GM18870 (cell line): ENCODE results near the gene NRCAM.

ENCODE experiments used
- ATAC-seq: cut with Tn5 transposase; IDR thresholded peaks from one replicate; pipeline ENCODE4 v1.9.1; 2021; ENCODE audit warnings: moderate library complexity; ENCODE audit not compliant: unreplicated experiment

The NRCAM gene

DNA sequence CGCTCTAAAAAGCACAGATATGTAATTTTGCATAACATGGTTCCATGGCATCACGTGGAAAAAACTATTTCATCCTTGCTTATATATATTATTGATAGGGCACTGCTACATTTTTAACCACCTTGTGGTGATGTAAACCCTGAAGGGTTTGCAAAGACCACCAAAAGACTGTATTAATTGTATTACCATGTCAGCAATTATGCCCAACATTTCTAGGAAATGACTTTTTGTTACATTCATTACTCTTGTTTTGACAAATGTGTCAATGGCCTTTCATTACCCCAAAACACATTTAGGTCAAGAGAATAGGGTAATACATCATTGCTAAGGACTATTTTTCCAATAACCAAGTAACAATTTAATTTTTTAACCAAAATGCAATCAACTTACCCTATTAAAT, 142.2 kb downstream of the NRCAM start:
- no peak for ATAC-seq

DNA sequence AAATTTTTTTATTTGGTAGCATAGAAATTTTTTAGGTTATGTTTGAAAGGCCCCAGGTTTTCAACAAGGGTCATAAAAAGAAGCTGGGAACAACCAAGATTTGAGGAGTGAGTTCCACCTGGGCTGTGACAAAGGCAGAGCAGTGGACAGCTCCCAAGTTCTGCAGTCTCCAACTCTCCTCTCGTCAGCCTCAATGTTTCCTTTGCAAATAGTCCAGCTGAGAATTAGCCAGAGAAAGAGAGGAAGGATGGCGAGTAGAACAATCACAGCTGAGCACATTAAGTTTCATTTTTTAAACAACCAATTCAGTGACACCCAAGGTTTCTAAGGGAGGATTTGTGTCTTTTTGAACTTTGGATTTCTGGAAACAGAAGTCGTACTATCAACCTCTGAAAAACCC, 143.2 kb downstream of the NRCAM start:
- no peak for ATAC-seq

DNA sequence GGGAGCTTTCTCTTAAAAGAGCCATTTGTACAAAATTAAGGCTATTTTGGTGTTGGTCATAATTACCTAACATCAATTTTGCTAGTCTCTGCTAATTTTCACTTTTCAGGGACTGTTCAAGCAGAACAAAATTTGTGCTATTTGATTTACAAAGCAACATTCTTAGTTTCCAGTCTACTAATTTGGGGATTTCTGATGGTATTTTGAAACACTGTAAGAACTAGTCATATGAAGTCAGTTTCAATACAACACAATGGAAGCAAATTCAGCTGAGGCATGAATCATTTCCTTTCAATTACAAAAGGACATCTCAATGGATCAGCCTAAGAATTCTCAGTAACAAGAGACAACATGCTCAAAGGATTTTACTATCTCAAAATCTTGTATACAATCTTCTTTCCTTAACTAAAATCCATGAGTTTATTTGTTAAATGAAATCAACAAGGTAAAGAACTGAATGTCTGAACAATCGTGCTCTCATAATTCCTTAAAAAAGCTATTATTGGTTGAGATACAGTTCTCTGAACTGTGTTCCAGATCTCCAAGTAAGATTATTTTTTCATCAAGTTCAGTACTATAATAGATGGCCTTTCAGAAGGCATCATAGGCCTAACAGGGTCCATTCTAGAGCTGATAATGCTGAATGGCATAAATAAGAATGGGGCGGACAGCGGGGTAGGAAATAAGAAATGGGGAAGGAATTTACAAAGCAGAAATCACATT, 144.6 kb downstream of the NRCAM start:
- ATAC-seq = peak; percentile 75

DNA sequence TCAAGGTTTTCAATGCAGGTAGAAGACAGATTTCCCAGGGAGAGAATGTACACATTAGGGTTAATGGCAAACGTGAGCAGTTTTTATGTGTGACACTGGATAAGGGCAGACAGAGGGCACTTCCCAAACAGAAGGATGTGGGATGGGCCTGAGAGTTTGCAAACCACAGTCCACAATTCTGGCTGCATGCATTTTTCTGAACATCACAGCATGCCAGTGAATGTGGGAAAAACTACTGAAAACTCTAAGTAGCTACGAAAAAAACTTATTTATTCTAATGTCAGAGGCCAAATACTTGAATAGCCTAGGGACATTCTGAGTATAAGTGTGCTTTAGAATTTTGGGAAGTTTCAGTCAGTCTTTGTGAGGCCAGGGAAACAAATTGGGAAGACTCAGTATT, 145.9 kb downstream of the NRCAM start:
- ATAC-seq = no peak

DNA sequence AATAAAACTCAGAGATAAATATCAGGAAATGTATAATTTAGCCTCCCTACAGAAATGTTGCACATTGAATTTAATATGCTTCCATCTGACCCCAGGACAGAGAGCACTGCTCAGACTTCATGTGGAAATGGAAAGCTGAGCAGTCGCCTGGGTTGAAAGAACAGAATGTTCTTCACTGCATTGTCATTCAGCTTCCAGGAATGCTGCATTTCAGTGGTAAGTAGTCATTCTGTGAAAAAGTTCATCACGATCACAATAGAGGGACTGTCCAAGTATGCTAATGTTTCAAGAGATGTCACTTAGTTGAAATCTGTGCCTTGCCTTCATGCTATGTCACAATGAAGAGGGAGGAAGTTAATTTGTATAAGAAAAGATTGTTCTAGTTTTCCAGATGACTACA, 147.3 kb downstream of the NRCAM start:
- ATAC-seq = peak; percentile 61

DNA sequence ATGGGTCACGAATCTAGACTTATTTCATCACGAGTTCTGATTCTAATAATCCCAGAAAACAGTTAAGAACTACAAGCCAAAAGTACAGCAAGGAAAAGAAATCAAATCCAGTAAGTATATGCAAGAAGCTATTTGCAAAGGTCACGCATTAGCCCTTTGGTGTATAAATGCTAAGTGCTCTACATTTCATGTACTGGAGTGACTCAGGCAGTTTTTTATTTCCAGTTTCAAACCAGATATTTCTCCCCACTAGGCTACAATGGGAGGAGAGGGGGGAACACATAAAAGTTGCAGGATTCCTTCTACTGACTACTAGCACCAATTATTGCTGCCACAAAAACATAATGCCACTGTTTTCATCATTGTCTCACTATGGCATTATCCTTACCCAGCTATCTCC, 148.0 kb downstream of the NRCAM start:
- no peak for ATAC-seq

DNA sequence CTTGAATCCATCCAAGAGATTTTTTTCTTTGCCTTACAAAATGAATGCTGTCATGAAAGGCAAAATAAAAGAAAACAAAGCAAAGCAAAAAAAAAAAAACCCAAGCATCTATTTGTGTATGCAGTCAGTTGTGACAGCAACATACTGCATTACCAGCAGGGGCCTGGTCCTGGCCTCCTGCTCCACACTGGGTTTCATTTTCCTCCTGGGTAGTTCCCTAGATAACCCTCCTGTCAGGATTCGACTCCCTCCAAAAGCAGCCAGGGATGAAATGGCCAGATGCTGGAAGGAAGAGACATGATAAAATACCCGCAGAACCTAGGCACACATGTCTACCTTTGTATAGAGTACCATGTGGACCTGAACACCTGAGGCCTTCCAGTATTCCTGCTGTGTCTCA, 148.6 kb downstream of the NRCAM start:
- no peak for ATAC-seq

DNA sequence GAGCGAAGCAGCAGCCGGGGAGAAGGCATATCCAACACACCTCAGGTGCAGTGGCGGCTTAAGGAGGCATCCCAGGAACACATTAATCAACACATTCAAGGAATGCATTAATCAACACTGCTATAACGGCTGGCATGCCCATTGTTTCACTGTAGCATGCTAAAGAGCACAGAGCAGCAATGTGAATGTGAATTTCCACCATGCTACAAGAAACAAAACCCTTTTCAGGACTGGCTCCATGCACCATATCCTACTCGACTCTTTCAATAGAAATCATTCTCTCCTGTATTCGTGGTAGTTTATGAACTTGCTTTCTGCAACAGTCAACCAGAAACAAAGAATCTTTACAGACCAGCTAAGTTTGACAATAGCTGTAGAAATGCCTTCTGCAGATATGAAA, 149.0 kb downstream of the NRCAM start:
- ATAC-seq = no peak

DNA sequence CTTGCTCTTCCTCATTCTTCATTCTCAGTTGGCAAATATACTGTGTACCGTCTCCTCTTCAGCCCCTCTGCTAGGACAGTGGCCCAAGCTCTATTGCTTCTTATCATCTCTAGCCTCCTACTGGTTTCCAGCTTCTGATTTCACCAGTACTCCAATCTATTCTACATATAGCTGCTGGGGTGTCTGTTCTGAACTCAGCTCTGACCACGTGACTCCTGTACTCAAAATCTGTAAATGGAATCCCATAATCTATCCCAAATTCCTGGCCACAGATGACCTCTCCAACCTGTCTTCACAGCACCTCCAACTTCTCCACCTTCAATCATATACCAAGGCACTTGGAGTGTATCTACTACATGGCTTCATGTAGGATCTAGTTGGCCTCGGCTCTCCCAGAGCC, 152.9 kb downstream of the NRCAM start:
- no peak for ATAC-seq

DNA sequence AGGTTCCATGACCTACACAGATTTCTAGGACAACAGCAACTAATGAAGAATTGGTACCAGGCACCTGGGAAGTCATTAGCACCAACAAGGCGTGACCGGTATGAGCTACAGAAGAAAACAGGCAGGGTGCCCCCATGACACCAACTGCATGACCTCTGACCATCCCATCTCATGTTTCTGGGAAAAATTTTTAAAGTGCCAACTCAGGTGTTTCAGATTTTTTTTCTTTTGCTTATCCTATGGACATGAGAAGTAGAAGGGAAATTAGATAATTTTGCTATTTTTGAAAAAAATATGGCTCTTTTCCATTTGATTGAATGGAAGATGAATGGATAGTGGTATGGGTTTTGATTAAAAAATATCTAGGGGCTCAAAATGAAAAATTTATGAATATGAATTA, 154.8 kb downstream of the NRCAM start:
- no peak for ATAC-seq

DNA sequence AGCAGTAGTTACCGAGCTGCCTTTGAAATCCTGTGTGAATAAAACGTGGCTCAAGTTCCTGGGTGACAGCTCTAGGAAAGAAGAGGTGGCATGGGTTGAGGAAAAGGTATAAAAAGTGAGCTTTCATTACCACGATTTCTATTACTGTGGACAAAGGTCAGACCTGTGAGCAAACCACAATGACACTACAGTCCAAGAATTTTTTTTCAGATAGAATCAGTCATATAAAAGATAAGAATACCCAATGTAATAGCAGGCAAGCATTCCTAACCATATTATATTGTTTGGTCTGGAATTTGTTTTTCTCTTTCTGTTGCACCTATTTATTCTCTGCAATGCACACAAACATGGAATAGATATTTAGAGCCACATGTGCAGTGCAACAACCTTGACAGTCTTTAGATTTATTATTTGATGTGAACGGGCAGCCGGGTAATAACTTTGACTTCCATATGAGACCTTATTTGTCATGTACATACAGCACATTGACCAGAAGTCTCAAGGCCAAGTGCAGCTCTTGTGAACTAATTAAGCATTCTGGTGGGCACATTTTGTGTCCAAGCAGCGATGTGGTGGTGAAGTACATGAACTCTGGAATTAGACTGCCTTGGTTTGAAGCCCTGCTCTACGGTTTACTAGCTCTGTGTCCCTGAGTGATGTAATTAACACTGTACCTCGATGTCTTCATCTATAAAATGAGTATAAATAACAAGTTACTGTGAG, 156.8 kb downstream of the NRCAM start:
- ATAC-seq = no peak

DNA sequence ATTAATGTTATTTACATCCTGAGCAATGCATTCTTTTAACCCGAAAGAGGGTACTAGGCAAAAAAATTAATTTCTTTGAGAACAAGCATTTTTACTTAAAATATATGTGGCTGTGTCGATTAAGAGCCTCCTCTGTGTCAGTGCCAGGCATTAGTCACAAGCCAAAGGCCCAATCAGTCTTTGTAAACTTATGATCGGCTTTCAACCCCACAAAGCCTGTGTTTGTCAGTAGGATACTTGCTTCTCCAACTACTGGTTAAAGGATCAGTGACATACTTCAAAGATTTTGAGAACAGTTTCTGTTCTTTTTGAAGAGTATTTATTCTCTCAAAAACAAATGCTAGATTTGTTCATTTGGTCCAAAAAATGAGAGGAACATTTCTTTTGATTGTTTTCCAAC, 159.3 kb downstream of the NRCAM start:
- ATAC-seq = no peak

DNA sequence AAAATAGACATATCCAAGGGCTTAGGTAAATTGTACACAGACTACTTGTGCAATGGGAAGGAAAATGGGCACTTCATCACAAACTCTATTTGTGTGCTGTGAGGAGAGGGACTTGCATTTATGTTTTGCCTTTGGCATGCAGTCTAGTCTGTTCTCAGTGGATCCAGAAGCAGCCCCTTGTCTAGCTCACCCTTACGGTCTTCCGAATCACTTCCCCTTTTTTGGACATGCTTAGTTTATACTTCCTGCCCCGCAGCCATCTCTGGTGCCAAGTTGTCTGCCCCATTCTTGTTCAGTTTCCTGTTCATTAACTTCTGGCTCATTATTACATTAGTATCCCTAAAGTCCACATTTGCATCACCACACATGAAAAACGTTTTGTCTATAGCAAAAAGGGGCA, 161.6 kb downstream of the NRCAM start:
- peak; percentile 97 for ATAC-seq

DNA sequence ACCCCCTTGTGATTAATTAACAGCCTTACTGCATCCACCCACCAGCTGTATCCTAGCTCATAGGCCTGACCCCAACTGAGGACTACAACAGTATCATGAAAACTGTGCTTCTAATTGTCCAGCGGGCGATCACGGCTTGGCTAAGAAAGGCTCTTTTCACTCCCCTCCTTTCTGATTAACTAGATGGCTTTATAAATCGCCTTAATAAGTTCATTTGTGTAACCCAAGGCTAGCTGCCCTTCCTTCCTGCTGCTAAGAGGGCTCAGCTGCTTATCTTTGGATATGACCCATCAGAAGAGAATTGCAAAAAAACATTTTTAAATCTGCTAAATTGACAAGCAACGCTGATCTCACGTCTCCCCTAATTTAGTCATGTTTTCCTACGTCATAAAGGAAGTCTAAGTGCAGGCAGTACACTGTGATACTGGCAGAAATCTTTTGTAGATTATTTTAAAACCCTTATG, 163.1 kb downstream of the NRCAM start:
- ATAC-seq = no peak

DNA sequence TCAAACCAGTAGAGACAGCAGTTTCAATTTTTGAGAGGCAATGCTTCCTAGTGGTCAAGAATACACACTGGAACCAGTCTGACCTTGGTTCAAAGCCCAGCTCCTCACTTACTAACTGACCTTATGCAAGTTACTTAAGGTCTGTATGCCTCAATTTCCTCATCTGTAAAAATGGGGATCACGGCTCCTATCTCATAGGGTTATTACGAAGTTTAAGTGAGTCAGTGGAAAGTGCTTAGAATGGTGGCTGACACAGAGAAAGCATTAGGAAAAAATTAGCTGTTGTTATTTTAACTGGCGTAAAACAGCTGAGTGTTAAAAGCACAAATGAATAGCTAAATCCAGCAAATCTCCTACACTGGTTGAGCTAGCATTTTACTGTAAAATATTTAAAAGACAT, 163.7 kb downstream of the NRCAM start:
- no peak for ATAC-seq

DNA sequence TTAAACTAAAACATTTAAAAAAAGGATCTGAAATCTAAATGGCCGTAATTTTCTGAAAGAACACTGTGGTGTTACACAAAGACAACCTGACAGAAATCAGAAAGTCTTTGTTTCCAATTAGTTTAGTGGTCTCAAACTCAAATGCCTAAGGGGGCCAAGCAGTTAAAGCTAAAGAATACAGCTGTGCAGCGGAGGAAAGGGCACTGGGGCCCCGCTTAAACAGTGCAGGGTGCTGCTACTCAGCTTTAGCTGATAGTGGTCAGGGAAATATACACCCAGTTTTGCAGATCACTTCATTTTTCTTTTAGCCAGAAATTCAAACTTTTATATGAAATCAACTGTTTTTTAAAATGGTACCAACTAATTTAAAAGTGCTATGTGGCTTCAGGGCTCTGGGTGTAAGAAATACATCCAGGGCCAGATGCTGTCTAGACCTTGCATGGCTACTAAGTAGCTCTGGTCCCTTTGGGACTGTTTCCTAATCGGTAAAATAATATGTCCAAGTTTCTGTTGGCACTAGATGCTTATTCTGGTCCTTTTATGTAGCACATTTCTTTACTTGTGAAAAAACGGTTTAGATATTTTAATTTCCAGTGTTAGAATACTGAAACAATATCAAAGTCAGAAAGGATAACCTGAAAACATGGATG, 164.3 kb downstream of the NRCAM start:
- no peak for ATAC-seq

DNA sequence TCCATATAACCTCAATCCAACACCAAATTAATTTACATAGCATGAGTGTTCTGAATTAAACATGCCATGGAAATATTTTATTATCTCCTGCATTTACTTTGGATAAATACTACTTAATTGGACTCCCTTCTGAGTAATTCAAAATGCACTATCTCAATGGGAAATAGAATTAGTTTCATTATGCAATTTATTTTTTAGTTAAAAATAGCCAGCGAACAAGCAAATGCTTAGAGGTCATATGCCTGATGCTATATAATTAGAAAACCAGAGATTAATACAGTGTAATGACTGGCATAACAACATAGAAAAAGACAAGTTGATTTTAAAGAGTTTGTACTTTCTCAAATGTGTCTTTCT, 165.1 kb downstream of the NRCAM start:
- no peak for ATAC-seq

DNA sequence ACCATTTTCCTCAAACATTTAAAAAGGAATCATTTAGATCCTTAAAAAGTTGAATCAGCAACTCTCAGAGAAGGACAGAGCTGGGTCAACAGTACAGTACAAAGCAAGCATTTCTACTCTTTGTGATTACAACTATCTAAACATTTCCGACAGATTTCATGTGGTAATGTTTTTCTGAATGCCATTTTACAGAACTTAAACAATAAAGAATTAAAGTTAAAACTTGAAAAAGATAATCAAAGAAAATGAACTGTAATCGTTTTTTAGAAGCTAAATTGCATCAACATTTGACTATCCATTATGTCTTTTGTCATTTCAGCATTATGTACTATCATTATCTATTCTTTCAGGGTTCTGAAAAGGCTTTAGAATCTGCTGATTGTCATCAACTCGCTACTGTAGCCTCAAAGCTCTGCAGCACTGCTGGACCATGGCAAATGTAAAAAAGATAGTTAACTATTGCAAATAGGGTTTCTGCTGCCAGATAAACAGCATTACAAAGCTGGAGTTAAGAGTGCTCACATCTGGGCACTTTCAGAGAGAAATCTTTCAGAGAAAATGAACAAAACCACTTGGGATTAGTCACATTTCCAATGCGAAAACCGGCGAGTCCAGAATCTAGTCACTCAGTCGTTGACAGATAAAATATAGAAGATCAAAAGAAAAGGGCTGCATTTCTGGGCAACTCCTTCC, 165.6 kb downstream of the NRCAM start:
- ATAC-seq = no peak

DNA sequence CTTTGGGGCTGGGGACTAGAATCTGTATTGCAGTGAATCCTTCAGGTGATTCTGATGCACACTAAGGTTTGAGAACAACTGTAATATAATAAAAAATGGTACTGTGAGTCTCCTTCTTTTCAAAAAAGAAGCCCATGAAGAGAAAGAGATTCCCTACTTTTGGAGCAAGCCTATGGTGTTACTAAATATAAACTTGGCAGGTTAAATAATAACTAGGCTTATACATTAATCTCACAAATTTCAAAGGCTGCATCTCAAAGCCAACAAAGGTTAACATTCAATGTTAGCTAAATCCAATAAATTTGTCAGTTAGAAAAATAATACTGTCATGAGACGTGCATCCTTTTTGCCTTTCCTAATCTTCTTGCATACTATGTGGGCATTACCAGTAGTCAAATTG, 166.4 kb downstream of the NRCAM start:
- ATAC-seq = no peak

DNA sequence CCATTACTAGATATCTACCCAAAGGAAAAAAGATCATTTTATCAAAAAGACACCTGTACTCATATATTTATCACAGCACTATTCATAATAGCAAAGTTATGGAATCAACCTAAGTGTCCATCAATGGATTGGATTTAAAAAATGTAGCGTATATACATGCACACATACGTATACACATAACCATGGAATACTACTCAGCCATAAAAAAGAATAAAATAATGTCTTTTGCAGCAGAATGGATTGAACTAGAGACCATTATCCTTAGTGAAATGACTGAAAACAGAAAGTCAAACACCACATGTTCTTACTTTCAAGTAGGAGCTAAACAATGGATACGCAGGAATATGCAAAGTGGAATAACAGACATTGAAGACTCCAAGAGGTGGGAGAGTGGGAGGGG, 168.4 kb downstream of the NRCAM start:
- no peak for ATAC-seq

DNA sequence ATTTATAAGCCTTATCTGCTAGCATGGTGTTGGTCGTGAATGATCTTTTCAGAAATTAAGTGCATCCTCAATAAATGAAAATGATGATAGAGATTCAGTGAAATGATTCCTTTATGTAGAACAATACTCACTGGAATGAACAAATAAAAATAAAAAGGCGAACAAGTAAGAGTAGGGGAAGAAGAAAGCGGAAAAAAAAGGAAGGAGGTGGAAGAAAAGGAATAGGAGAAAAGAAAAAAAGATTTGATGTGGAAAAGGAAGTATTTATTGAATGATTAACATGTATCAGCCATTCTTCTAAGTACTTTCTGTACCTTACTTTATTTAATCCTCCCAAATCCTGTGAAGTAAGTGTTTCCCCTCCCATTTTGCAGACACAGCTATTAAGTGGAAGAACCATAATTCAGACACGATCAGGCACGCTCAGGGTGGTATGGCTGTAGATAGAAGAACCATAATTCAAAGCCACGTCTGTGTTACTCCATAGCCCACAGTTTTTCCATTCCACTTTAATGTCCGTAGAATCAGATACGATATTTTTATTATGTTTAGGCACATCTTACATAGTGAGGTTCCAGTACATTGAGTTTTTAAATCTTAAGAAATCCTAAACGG, 169.8 kb downstream of the NRCAM start:
- ATAC-seq = no peak
